Lower leg skin (tissue), 3 donors: ENCODE data around the gene ATAD2B.

Experiments used
- POLR2A ChIP-seq, 2 donors: fragments of 450-650 bp; IDR thresholded peaks; one replicate each; pipeline ENCODE4 v1.6.1; 2016 to 2017; ENCODE audit warnings: antibody characterized with exemption in 2 of 2, mild to moderate bottlenecking in 1 of 2, moderate library complexity in 1 of 2
- TF ChIP-seq, protein P1 (sequence below), 3 donors: fragments of 450-650 bp; IDR thresholded peaks; one replicate each; pipeline ENCODE4 v1.5.1; 2016; ENCODE audit warnings: antibody characterized with exemption in 3 of 3, mild to moderate bottlenecking in 3 of 3, moderate library complexity in 2 of 3

DNA sequence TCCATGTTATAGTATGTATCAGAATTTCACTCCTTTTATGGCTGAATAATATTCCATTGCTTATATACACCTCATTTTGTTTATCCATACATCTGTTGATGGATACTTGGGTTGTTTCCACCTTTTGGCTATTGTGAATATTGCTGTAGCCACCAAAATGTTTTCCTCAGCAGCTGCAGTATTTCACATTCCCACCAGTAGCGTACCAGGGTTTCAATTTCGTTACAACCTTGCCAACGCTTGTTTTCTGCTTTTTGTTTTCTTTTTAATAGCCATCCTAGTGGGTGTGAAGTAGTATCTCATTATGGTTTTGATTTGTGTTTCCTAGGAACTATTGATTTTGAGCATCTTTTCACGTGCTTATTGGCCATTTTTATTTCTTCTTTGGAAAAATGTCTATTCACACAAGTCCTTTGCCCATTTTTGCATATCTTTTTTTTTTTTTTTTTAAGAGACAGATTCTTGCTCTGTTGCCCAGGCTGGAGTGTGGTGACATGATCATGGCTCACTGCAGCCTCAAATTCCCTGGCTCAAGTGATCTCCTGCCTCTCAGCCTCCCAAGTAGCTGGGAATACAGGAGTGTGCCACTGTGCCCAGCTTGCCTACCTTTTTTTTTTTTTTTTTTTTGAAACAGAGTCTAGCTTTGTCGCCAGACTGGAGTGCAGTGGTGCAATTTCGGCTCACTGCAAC lies 27.5 kb upstream of the ATAD2B start:
- TF ChIP-seq, protein P1, sequence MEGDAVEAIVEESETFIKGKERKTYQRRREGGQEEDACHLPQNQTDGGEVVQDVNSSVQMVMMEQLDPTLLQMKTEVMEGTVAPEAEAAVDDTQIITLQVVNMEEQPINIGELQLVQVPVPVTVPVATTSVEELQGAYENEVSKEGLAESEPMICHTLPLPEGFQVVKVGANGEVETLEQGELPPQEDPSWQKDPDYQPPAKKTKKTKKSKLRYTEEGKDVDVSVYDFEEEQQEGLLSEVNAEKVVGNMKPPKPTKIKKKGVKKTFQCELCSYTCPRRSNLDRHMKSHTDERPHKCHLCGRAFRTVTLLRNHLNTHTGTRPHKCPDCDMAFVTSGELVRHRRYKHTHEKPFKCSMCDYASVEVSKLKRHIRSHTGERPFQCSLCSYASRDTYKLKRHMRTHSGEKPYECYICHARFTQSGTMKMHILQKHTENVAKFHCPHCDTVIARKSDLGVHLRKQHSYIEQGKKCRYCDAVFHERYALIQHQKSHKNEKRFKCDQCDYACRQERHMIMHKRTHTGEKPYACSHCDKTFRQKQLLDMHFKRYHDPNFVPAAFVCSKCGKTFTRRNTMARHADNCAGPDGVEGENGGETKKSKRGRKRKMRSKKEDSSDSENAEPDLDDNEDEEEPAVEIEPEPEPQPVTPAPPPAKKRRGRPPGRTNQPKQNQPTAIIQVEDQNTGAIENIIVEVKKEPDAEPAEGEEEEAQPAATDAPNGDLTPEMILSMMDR (IDR thresholded peaks at IDR 0.05) = no peak
- no peak for TF ChIP-seq POLR2A (IDR thresholded peaks at IDR 0.05)
